ENCODE data around the gene TGFB2.

TGFB2 gene

DNA sequence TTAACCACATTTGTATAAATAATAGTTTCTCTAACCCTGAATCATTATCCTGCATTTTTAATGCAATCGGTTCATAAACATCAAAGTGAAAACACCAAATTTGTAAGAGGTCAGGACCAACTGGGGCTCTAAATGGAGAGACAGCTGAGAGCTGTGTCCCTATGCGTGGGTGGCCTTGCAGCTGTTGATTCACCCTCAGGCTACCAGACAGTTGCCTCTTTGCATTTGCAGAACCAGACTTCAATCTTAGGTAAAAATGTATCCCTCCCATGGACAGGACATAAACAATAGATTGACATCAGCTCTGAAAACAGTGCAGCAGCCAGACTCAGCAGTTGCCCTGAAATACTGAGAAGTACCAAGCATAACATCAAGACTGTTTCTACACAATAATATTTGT is 8.8 kb upstream of the TGFB2 start:
- no peak for DNase-seq

DNA sequence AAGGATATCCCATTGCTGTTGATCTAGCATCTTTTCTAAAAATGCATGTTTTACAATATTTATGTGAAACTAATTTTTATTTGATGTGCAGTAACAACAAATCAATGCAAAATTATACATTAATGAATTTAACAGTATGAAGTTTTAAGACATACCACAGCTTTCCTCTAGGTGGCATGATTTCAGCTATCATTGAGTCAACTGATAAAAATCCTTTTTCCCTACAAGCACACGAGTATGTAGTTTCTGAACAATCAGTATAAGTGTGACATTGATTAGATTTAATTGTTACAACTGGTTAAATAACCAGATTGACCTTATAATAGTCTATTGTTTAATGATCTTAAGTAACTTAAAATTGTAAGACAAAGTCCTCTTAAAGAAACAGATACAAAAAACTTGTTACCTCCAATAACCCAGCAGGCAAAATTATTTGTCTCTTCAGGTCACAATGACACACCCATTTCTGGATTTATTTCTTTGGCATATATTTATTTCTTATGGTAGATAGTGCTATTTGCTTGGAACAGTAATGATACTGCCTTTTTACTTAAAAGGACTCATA is 5.8 kb upstream of the TGFB2 start:
- no peak for DNase-seq

DNA sequence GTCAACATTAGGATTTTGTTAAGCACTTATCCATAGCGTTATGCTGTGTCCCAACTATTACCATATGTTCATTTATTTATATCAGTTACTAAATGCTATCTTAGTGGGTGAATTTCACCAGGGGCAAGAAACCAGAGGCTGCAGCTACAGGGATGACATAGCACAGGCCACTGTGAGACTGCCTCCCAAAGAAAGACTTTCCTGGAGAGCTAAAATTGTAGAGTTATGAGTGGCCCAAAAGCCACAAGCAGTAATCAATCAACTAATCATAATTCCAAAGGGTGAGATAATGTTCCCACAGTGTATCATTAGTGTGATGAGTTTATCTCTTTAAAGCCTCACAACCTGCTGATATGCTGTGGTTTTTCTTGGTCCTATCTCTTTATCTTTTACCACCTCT is 3.8 kb upstream of the TGFB2 start:
- no peak for DNase-seq

DNA sequence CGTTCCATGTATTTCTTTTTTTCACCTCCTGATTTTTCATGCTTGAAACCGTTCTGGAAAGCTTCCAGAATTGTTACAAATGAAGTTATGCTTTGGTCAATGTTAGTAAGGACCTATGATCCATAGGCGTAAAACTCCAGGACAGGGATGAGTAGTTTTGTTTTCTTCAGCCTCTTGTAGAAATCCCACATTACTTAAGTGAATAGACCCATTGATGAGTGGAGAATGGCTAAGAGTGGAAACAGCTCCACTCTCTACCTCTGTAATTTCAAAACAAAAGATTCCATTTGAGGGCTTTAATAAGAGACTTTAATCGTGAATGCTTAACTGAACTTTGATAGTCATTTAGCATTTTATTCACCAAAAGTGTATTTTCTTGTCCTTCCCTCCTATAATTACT is 3.0 kb upstream of the TGFB2 start:
- DNase-seq = no peak

DNA sequence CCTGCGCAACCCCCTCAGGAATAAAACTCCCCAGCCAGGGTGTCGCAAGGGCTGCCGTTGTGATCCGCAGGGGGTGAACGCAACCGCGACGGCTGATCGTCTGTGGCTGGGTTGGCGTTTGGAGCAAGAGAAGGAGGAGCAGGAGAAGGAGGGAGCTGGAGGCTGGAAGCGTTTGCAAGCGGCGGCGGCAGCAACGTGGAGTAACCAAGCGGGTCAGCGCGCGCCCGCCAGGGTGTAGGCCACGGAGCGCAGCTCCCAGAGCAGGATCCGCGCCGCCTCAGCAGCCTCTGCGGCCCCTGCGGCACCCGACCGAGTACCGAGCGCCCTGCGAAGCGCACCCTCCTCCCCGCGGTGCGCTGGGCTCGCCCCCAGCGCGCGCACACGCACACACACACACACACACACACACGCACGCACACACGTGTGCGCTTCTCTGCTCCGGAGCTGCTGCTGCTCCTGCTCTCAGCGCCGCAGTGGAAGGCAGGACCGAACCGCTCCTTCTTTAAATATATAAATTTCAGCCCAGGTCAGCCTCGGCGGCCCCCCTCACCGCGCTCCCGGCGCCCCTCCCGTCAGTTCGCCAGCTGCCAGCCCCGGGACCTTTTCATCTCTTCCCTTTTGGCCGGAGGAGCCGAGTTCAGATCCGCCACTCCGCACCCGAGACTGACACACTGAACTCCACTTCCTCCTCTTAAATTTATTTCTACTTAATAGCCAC is 696 bp downstream of the TGFB2 start:
- peak; percentile 14 for DNase-seq

DNA sequence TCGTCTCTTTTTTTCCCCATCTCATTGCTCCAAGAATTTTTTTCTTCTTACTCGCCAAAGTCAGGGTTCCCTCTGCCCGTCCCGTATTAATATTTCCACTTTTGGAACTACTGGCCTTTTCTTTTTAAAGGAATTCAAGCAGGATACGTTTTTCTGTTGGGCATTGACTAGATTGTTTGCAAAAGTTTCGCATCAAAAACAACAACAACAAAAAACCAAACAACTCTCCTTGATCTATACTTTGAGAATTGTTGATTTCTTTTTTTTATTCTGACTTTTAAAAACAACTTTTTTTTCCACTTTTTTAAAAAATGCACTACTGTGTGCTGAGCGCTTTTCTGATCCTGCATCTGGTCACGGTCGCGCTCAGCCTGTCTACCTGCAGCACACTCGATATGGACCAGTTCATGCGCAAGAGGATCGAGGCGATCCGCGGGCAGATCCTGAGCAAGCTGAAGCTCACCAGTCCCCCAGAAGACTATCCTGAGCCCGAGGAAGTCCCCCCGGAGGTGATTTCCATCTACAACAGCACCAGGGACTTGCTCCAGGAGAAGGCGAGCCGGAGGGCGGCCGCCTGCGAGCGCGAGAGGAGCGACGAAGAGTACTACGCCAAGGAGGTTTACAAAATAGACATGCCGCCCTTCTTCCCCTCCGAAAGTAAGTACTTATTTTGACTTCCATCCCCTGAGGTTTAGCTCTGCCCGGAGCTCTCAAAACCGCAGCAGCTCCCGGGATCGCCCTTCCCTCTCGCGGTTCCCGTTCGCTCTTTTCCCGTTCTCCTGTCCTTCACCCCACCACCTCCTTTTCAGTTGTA is 1.5 kb downstream of the TGFB2 start:
- DNase-seq = no peak

DNA sequence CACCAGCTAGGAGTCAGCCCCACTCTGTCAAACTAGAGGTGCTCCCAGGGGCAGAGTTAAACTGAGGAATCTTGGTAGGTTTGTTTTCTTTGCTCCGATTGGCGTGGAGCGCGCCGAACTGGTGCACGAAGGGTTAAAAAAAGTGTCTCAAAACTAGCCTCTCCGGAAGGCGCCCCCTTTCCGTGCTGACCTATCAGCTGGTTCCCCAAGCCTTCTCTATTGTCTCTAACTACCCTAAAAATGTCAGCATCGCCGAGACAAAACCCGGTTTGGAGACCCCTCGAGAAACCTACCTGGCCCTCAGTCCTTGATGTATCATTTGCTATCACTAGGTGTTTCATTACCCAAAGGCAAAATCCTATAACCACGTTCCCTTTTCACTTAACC is 2.2 kb downstream of the TGFB2 start:
- no peak for DNase-seq

DNA sequence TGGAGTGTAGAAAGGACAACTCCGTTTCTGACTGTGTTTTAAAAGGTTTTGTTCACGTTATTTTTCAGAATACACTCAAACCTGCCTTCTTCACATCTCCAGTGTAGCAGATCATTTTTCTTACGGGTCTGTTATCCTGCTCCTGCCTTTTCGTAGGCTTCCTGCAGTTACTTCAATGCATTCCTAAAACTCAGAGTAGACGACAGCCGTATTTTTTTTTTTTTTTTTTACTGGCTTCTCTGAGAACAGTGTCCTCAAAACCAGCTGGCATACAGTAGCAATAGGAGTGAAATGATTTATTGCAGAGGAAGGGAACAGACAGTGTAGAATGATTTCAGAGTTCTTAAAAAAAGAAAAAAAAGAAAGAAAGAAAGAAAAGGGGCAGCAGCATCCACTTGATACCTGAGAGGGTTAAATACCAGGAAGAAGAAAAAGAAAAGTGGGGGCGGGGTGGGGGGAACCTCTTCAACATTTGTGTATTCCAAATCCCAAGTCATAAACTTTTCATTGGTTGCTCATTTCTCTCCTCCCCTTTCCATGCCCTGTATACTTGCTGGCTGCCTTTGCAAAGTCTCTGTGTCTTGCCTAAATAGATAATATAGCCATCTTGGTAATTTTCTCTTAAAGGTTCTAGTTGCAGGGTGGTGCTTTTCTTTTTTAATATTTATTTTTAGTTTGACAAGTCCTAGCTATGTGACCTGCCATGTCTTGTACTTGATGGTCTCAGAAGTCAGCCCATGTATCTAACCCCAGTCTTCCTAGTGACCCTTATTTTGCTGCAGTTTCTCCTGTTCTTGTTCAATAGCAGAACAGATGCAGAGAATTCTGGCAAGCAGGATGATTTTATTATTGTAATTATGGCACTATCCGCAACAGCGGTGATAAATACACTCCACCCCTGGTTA is 2.8 kb downstream of the TGFB2 start:
- no peak for DNase-seq

DNA sequence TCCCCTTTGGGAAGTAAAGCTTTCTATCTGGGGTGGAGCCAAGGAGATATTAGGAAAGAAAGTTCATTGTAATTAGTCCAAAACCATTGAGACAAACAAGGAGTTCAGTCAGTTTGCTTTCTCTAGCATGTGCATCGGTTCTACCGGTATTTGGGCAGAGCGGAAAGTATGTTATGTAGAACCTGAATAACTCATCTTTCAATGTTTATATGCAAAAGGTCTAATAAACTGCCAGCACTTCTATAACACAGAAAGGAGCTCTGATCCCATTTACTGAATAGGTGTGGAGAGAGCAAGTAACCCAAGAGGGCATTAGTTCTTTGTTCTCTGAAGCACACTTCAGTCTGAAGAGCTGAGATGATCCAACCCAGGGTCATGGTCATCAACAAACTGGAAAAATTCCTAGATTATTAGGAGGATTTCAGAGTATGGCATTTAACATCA is 3.5 kb downstream of the TGFB2 start:
- DNase-seq = no peak

DNA sequence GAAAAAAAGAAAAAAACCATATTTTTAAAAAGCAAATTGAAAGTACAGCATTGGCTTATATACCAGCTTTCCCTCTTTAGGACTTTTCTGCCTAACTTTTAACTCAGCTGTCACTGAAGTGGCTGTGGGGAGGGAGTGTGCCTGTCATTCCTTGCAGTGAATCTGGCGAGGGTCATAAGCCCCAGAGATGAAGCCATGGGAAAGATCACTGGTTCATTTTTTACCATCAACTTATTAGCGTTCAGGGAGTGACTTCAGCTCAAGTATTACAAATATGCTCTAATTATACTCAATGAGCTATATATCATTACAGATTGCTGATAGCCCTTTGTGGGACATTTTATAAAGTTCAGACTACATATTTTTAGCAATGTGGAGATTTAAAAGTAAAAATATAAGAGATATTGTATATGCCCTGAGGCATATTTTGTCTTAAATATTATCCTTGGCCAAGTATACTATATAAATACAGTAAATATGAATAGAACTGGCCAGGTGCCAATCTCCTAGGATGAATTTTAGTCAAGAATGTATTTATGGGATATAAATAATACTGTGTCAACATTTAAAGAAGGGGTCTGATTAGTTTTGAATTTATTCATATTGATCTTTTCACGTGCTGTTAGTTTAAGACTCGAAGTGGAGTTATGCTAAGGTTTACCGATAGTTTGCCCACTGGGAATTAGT is 4.4 kb downstream of the TGFB2 start:
- DNase-seq = no peak

DNA sequence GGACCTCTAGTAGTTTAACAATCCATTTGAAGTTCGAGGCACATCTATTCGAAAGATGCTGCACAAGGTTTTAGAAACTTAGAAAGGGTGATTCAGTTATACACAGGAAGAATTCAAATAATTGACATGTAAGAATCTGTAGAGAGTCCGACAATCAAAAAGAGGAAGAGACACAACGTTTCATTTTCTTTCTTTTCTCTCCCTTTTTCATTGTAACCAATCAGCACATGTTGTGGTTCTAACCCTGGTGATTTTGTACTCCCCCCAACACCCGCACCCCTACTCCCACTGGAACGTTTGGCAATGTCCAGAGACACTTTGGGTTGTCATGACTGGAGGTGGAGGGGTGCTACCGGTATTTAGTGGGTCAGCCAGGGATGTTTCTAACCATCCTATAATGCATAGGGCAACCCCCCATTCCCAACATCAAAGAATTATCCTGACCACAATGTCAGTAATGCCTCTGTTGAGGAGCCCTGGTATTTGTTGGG is 4.9 kb downstream of the TGFB2 start:
- DNase-seq = no peak

DNA sequence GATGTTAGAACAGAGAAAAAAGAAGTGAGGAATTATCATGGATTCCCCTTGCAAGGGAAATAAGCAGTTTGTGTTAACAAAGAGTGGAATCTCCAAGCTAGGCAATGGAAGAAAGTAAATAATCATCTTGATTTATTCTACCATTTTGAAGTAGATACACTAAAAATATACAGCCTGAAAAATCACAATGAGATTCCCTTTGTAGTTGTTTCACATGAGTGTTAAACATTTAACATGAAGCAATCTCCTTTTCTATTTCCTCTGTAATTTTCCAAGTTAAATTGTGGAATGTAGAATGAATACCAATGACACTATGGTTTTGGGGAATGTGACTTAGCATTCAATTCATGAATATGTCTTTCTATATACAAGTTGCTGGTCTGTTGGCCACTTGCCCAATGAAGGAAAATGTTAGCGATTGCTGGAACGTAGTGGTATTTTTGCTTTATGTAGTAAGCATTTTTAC is 5.7 kb downstream of the TGFB2 start:
- no peak for DNase-seq

DNA sequence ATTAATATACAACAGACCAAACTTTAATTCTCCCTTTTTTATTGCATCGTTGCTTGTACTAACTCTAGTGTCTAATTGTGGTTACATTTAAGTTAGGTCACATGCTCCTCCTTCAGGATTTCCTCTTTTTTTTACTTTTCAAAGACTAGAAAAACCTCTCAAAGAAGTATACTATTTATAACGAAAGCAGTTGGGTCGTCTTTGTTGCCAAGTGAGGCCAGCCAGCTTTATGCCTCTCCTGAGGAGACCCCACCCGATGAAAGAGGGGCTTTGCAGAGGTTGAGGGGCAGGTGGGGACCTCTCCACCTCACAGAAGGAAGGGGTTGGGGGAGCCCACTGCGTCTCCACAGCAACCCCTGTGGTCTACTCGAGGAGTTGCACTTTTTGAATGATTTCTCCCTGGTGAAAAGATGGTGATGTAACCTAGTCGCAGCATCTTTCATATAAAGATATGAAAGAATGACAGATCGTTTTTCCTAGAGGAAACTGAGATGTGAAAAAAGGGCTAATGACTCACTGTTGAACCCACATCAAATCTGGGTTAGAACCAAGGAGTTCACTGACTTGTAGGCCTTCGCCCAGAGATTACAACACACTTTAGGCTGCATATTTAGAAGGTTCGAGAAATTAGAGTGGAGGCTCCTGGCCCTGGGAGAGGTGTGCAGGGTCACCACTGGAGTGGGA is 6.4 kb downstream of the TGFB2 start:
- DNase-seq = no peak

DNA sequence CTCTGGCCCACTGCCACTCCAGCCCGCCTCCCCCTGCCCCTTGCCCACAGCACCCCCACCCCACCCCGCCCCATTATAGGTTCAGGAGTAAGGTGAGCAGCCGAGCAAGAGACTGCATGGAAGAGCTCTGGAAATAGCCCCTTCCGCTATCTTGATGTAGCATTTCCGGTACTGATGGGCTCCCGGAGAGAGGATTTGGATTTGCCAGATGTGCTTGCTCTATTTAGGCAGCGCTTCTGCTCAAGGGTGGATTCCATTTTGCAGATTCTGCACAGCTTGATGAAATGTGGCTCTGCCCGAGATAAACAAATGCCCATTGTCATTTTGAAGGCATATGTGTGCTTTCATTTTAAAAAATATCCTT is 6.9 kb downstream of the TGFB2 start:
- DNase-seq = no peak

DNA sequence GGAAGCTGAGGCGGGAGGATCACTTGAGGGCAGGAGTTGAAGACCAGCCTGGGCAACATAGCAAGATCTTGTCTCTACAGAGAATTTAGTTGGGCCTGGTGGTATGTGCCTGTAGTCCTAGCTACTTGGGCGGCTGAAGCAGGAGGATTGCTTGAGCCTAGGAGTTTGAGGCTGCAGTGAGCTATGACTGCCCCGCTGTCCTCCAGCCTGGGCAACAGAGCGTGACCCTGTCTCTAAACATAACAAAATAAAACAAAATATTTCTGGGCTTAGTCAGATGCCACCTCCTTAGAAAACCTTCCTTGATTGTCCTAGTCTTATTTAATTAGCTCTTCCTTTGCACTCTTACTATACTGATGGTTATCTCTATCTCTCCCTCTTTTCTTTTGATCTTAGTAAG is 8.5 kb downstream of the TGFB2 start:
- no peak for DNase-seq

DNA sequence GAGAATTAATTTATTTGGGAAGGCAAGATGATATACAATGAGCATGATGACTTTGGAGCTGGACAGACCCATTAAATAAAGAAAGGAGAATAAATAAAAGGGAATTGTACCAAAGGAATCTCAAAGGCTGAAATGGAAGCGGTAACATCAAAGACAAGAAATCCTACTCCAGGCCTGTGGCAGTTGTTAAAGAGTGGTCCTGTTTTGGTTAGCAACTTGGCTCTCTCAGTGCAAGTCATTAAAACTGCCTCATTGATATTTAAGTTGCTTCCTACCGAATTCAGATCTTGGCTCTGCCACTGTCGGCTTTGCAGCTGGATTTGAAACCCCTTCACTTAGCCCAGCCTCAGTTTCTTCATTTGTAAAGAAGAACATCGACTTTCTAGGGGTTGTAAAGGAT is 10.1 kb downstream of the TGFB2 start:
- DNase-seq = no peak

DNA sequence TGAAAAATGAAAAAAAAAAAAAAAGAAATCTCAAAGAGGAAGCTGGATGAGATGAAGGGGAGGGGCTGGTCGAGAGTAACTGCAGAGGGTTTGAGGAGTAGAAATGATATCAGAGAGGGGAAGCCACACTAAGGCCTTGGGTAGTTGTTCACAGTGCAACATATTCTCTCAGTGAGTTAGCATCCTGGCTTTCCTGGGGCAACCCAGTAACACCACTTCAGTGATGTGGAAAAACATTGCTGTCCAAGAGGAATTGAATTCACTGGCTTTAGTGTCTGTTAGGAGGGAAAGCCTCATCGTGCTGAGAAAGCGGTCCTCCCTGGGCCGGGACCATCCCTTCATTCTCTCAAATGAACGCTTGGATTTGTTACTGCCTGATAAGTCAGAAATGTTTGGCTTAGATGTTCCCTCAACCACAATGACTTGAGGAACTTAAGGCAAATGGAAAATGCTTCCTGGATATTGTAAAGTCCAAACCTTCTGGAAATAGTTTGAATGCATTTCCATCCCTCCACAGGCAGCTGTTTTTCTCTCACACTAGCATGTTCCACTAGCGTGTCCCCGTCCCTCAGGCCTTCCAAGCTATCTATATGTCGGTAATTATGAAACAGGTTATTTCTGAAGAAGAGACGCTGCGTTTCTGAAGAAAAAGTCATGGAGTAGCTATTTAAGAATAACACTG is 12.2 kb downstream of the TGFB2 start:
- no peak for DNase-seq

DNA sequence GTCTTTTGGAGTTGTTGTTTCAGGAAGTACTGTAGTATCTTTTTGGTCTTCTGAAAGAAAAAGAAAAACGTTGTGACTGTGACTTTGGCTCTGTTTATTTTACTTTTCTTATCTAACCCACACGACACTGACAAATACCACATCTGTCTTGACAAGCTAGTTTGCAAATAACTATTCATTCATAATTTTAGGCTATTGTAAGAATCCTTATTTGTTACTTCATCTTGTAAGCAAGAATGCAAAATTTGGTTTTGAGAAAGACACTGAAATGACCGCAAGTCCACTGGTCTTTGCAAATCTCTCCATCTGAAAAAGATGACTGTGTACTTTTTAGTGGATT is 12.7 kb downstream of the TGFB2 start:
- no peak for DNase-seq

DNA sequence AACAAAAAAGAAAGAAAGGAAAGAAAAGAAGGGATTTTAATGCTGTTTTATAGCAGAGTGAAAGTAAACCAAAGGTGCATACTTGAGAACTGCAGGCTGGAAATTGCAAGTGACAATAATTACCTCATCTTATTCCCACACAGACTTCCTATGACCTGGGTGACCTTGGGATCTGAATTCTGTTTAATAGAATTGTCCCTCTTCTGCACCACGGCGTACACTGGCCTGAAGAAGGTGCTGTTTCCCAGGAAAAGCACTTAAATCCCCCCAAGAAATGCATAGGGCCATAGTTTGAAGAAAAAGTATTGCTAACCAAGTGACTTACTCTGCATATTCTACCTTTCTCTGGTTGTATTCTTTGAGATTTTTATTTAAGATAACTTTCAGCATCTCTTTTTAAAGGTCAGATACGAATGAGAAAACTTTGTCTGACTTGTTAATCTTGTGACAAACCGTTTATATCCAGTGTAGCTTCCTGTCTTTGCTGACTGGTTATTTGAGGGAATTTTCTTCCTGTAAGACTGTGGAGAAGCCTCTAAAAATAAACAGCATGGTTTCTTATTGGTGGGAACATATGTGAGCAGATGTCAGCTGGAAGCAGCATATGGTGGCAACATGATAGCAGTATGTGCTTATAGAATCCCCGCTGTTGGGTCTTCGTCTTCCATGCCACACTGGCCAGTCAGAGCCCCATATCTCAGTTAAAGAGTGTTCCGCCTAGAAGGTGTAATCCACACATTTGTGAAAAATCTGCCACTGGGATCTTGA is 16.3 kb downstream of the TGFB2 start:
- no peak for DNase-seq

DNA sequence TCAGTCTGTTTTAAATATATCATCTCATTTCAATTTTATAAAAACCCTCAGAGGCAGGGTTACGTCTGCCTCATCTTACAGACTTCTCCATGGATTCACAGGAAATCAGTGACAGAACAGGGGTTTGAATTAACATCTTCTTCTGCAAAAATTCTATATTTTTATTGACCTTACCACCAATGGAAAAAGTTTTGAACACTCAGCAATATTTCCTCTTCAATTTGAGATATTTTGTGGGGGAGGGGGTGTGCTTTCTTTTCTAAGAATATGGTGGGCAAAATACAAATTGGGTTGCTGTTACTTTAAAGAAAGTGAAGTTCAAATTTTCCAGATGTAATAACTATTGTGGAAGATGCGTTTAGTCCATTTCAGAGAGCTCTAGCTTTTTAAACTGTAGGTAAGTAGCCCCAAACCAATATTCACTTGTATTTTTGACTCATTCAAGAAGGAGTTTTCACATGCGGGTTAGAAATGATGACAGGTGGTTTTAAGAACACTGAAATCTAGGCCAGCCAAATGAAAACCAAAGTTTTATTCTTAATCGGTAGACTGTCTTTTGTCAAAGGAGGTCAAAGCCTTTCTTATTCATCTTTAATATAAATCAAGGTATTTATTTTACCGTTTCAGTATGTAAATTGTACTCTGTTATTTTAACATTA is 17.4 kb downstream of the TGFB2 start:
- DNase-seq = no peak
